HepG2 (cell line): ENCODE measurements around the gene FOXN3.

Experiments
- CEBPB ChIP-seq: IDR thresholded peaks from 2 replicates; pipeline ENCODE4 v1.6.1; 2011; ENCODE audit warnings: low read depth, low read length, improper control_type of control experiment, borderline replicate concordance
- CHD2 ChIP-seq: IDR thresholded peaks from 2 replicates; pipeline ENCODE4 v1.6.1; 2011; ENCODE audit warnings: low read depth, low read length, improper control_type of control experiment
- EZH2 ChIP-seq: conservative IDR thresholded peaks from 2 replicates; pipeline ENCODE4 v1.6.1; 2012; ENCODE audit warnings: mild to moderate bottlenecking, low read depth, low read length, moderate library complexity
- RAD21 ChIP-seq: fragments of 450-650 bp; formaldehyde crosslinking; IDR thresholded peaks from 2 replicates; pipeline ENCODE4 v1.5.0; 2020; ENCODE audit warnings: mild to moderate bottlenecking
- TOE1 ChIP-seq: sonication (generic); formaldehyde crosslinking; IDR thresholded peaks from 2 replicates; pipeline ENCODE4 v1.4.0; 2020; ENCODE audit warnings: mild to moderate bottlenecking, missing genetic modification reagents
- ZNF230 ChIP-seq: sonication (generic); formaldehyde crosslinking; IDR thresholded peaks from 2 replicates; pipeline ENCODE4 v1.4.0; 2020; ENCODE audit warnings: mild to moderate bottlenecking, missing genetic modification reagents
- ZNF274 ChIP-seq: sonication (generic); formaldehyde crosslinking; IDR thresholded peaks from 2 replicates; pipeline ENCODE4 v1.5.1; 2020; ENCODE audit warnings: mild to moderate bottlenecking, missing genetic modification reagents
- ZNF547 ChIP-seq: sonication (generic); formaldehyde crosslinking; IDR thresholded peaks from 2 replicates; pipeline ENCODE4 v1.5.1; 2020; ENCODE audit warnings: mild to moderate bottlenecking, missing genetic modification reagents
- TF ChIP-seq, protein P1 (sequence below): sonication (generic); formaldehyde crosslinking; IDR thresholded peaks from 2 replicates; pipeline ENCODE4 v1.5.0; 2020; ENCODE audit warnings: mild to moderate bottlenecking, missing genetic modification reagents, moderate library complexity
- TF ChIP-seq, protein P2 (sequence below): sonication (generic); formaldehyde crosslinking; IDR thresholded peaks from 2 replicates; pipeline ENCODE4 v1.5.0; 2020; ENCODE audit warnings: missing genetic modification reagents
- TF ChIP-seq, protein P3 (sequence below): sonication (generic); formaldehyde crosslinking; IDR thresholded peaks from 2 replicates; pipeline ENCODE4 v1.5.0; 2020; ENCODE audit warnings: missing genetic modification reagents
- TF ChIP-seq, protein P4 (sequence below): sonication (generic); formaldehyde crosslinking; IDR thresholded peaks from 2 replicates; pipeline ENCODE4 v1.5.1; 2020; ENCODE audit warnings: mild to moderate bottlenecking, missing genetic modification reagents, moderate library complexity
- TF ChIP-seq, protein P5 (sequence below): sonication (generic); formaldehyde crosslinking; IDR thresholded peaks from 2 replicates; pipeline ENCODE4 v1.4.0; 2020; ENCODE audit warnings: missing genetic modification reagents, borderline replicate concordance

DNA sequence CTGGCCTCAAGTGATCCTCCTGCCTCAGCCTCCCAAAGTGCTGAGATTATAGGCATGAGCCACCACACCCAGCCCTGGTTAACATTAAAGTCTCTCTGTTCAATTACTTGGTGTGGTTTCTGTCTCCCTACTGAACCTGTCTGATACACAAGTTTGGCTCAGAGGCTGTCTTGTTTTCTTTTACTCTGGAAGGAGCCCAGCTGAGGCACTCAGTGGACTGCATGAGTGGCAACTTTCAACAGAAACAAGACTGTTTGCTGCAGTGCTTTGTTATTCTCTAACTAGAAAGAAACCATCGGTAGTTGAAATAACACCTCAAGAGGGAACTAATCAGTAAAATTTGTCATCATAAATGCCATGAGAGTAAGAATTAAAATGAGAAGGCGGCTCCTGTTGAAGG is 238.7 kb downstream of the FOXN3 start:
- TF ChIP-seq ZNF274 (no peak), ZNF547 (CRISPR knock-in tag) (no peak), EZH2 (no peak), RAD21 (no peak), TOE1 (CRISPR knock-in tag) (no peak), CEBPB (no peak), ZNF230 (no peak), CHD2 (no peak)
- TF ChIP-seq, protein P1, sequence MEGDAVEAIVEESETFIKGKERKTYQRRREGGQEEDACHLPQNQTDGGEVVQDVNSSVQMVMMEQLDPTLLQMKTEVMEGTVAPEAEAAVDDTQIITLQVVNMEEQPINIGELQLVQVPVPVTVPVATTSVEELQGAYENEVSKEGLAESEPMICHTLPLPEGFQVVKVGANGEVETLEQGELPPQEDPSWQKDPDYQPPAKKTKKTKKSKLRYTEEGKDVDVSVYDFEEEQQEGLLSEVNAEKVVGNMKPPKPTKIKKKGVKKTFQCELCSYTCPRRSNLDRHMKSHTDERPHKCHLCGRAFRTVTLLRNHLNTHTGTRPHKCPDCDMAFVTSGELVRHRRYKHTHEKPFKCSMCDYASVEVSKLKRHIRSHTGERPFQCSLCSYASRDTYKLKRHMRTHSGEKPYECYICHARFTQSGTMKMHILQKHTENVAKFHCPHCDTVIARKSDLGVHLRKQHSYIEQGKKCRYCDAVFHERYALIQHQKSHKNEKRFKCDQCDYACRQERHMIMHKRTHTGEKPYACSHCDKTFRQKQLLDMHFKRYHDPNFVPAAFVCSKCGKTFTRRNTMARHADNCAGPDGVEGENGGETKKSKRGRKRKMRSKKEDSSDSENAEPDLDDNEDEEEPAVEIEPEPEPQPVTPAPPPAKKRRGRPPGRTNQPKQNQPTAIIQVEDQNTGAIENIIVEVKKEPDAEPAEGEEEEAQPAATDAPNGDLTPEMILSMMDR, result no peak
- TF ChIP-seq, protein P2, sequence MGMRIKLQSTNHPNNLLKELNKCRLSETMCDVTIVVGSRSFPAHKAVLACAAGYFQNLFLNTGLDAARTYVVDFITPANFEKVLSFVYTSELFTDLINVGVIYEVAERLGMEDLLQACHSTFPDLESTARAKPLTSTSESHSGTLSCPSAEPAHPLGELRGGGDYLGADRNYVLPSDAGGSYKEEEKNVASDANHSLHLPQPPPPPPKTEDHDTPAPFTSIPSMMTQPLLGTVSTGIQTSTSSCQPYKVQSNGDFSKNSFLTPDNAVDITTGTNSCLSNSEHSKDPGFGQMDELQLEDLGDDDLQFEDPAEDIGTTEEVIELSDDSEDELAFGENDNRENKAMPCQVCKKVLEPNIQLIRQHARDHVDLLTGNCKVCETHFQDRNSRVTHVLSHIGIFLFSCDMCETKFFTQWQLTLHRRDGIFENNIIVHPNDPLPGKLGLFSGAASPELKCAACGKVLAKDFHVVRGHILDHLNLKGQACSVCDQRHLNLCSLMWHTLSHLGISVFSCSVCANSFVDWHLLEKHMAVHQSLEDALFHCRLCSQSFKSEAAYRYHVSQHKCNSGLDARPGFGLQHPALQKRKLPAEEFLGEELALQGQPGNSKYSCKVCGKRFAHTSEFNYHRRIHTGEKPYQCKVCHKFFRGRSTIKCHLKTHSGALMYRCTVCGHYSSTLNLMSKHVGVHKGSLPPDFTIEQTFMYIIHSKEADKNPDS, result no peak
- TF ChIP-seq, protein P3, sequence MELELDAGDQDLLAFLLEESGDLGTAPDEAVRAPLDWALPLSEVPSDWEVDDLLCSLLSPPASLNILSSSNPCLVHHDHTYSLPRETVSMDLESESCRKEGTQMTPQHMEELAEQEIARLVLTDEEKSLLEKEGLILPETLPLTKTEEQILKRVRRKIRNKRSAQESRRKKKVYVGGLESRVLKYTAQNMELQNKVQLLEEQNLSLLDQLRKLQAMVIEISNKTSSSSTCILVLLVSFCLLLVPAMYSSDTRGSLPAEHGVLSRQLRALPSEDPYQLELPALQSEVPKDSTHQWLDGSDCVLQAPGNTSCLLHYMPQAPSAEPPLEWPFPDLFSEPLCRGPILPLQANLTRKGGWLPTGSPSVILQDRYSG (CRISPR knock-in tag), result no peak
- TF ChIP-seq, protein P4, sequence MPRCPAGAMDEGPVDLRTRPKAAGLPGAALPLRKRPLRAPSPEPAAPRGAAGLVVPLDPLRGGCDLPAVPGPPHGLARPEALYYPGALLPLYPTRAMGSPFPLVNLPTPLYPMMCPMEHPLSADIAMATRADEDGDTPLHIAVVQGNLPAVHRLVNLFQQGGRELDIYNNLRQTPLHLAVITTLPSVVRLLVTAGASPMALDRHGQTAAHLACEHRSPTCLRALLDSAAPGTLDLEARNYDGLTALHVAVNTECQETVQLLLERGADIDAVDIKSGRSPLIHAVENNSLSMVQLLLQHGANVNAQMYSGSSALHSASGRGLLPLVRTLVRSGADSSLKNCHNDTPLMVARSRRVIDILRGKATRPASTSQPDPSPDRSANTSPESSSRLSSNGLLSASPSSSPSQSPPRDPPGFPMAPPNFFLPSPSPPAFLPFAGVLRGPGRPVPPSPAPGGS, result no peak
- TF ChIP-seq, protein P5, sequence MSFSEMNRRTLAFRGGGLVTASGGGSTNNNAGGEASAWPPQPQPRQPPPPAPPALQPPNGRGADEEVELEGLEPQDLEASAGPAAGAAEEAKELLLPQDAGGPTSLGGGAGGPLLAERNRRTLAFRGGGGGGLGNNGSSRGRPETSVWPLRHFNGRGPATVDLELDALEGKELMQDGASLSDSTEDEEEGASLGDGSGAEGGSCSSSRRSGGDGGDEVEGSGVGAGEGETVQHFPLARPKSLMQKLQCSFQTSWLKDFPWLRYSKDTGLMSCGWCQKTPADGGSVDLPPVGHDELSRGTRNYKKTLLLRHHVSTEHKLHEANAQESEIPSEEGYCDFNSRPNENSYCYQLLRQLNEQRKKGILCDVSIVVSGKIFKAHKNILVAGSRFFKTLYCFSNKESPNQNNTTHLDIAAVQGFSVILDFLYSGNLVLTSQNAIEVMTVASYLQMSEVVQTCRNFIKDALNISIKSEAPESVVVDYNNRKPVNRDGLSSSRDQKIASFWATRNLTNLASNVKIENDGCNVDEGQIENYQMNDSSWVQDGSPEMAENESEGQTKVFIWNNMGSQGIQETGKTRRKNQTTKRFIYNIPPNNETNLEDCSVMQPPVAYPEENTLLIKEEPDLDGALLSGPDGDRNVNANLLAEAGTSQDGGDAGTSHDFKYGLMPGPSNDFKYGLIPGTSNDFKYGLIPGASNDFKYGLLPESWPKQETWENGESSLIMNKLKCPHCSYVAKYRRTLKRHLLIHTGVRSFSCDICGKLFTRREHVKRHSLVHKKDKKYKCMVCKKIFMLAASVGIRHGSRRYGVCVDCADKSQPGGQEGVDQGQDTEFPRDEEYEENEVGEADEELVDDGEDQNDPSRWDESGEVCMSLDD (CRISPR knock-in tag), result no peak
